Measurements from ENCODE around the gene YAF2. TPM values are rescaled to one million over a fixed set of nuclear protein-coding genes. Genes with fewer than 3 reads are reported as not detected.

YAF2 gene
- total and polyA plus RNA-seq, 2 of the 13 experiments (the other 11 are each of a cell fraction or from before 2014, with no cell fraction given), result 8.4 to 11.7 TPM

GRCh38 chr12:42144408-42145196, 93.4 kb downstream of the YAF2 start, which contains the start of gene GXYLT1 (continued):
- TF ChIP-seq, protein P1, sequence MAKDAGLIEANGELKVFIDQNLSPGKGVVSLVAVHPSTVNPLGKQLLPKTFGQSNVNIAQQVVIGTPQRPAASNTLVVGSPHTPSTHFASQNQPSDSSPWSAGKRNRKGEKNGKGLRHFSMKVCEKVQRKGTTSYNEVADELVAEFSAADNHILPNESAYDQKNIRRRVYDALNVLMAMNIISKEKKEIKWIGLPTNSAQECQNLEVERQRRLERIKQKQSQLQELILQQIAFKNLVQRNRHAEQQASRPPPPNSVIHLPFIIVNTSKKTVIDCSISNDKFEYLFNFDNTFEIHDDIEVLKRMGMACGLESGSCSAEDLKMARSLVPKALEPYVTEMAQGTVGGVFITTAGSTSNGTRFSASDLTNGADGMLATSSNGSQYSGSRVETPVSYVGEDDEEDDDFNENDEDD (CRISPR knock-in tag; IDR thresholded peaks at IDR 0.05; ENCODE audit: borderline replicate concordance), result peak; percentile 94
- no peak for TF ChIP-seq NFYB (CRISPR knock-in tag; IDR thresholded peaks at IDR 0.05)
- no peak; the same call in 1 of the 2 replicates for TF ChIP-seq SRY (CRISPR knock-in tag; IDR thresholded peaks at IDR 0.05)
- TF ChIP-seq KDM6A (CRISPR knock-in tag; IDR thresholded peaks at IDR 0.05; ENCODE audit: low read depth), result peak; percentile 31; the same call in 1 of the 2 replicates
- TF ChIP-seq KAT8 (CRISPR knock-in tag; IDR thresholded peaks at IDR 0.05), result peak; percentile 82
- no peak for TF ChIP-seq RFX1 (IDR thresholded peaks at IDR 0.05)
- TF ChIP-seq ZNF383 (CRISPR knock-in tag; IDR thresholded peaks at IDR 0.05; ENCODE audit: borderline replicate concordance), result no peak
- TF ChIP-seq RBFOX2 (IDR thresholded peaks at IDR 0.05; ENCODE audit: low read depth, low read length), result peak; percentile 89
- no peak for TF ChIP-seq CBX2 (IDR thresholded peaks at IDR 0.05; ENCODE audit: low read depth, low read length)
- no peak for TF ChIP-seq CBX2 (CRISPR knock-in tag; IDR thresholded peaks at IDR 0.05; ENCODE audit: low read depth)
- TF ChIP-seq ZNF678 (CRISPR knock-in tag; IDR thresholded peaks at IDR 0.05), result no peak; the same call in 1 of the 2 replicates
- TF ChIP-seq SETDB1 (CRISPR knock-in tag; IDR thresholded peaks at IDR 0.05; ENCODE audit: borderline replicate concordance), result no peak
- peak; percentile 69; the same call in 1 of the 2 replicates for TF ChIP-seq ZNF891 (CRISPR knock-in tag; IDR thresholded peaks at IDR 0.05)
- peak; percentile 85 for TF ChIP-seq KMT2B (CRISPR knock-in tag; IDR thresholded peaks at IDR 0.05)
- TF ChIP-seq HNRNPL (IDR thresholded peaks at IDR 0.05; ENCODE audit: low read depth, low read length), result no peak
- no peak for TF ChIP-seq PCBP1 (IDR thresholded peaks at IDR 0.05; ENCODE audit: borderline replicate concordance, low read depth, low read length)
- TF ChIP-seq ZBTB20 (CRISPR knock-in tag; IDR thresholded peaks at IDR 0.05; ENCODE audit: borderline replicate concordance, low read depth), result no peak
- peak; percentile 87; the same call in 1 of the 2 replicates for TF ChIP-seq KAT7 (CRISPR knock-in tag; IDR thresholded peaks at IDR 0.05; ENCODE audit: borderline replicate concordance)
- peak; percentile 97; the same call in 1 of the 2 replicates for TF ChIP-seq MTA1 (CRISPR knock-in tag; IDR thresholded peaks at IDR 0.05; ENCODE audit: borderline replicate concordance)
- no peak for TF ChIP-seq PLSCR1 (CRISPR knock-in tag; IDR thresholded peaks at IDR 0.05; ENCODE audit: borderline replicate concordance)
- TF ChIP-seq BORCS8-MEF2B (CRISPR knock-in tag; IDR thresholded peaks at IDR 0.05), result peak; percentile 82
- TF ChIP-seq TMF1 (CRISPR knock-in tag; IDR thresholded peaks at IDR 0.05; ENCODE audit: low read depth), result peak; percentile 54; the same call in 1 of the 2 replicates
- TF ChIP-seq, protein P2, sequence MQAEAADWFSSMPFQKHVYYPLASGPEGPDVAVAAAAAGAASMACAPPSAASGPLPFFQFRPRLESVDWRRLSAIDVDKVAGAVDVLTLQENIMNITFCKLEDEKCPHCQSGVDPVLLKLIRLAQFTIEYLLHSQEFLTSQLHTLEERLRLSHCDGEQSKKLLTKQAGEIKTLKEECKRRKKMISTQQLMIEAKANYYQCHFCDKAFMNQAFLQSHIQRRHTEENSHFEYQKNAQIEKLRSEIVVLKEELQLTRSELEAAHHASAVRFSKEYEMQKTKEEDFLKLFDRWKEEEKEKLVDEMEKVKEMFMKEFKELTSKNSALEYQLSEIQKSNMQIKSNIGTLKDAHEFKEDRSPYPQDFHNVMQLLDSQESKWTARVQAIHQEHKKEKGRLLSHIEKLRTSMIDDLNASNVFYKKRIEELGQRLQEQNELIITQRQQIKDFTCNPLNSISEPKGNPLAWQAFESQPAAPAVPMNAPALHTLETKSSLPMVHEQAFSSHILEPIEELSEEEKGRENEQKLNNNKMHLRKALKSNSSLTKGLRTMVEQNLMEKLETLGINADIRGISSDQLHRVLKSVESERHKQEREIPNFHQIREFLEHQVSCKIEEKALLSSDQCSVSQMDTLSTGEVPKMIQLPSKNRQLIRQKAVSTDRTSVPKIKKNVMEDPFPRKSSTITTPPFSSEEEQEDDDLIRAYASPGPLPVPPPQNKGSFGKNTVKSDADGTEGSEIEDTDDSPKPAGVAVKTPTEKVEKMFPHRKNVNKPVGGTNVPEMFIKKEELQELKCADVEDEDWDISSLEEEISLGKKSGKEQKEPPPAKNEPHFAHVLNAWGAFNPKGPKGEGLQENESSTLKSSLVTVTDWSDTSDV (CRISPR knock-in tag; IDR thresholded peaks at IDR 0.05), result peak; percentile 79
- TF ChIP-seq ATRX (CRISPR knock-in tag; IDR thresholded peaks at IDR 0.05; ENCODE audit: borderline replicate concordance), result no peak
- TF ChIP-seq HCFC1 (IDR thresholded peaks at IDR 0.05; ENCODE audit: low read depth, low read length), result no peak
- no peak; the same call in 1 of the 2 replicates for TF ChIP-seq EED (CRISPR knock-in tag; IDR thresholded peaks at IDR 0.05)
- no peak for TF ChIP-seq ZNF354B (CRISPR knock-in tag; IDR thresholded peaks at IDR 0.05)
- no peak for TF ChIP-seq SMARCC2 (IDR thresholded peaks at IDR 0.05)

All from HepG2 (cell line).